Panc1 (cell line): ENCODE results near the gene ZNF324.

ENCODE experiments used
- CTCF ChIP-seq: fragments of 450-650 bp; IDR thresholded peaks from 2 replicates; pipeline ENCODE4 v1.5.1; 2017; ENCODE audit warnings: mild to moderate bottlenecking
- POLR2AphosphoS5 ChIP-seq: IDR thresholded peaks from 2 replicates; pipeline ENCODE4 v1.6.1; 2012; ENCODE audit warnings: mild to moderate bottlenecking, low read depth, low read length, moderate library complexity
- REST ChIP-seq, 2 experiments: IDR thresholded peaks; 2 replicates each; pipeline ENCODE4 v1.6.1; 2011 to 2012; ENCODE audit warnings: low read depth in 2 of 2, control low read depth in 1 of 2, low read length in 1 of 2, mild to moderate bottlenecking in 1 of 2, moderate library complexity in 1 of 2; ENCODE audit not compliant: insufficient read depth in 1 of 2
- SIN3A ChIP-seq: IDR thresholded peaks from 2 replicates; pipeline ENCODE4 v1.6.1; 2012; ENCODE audit warnings: low read depth, mild to moderate bottlenecking, low read length, moderate library complexity, borderline replicate concordance; ENCODE audit not compliant: insufficient read depth
- TCF7L2 ChIP-seq: IDR thresholded peaks from 2 replicates; pipeline ENCODE4 v1.6.1; 2011; ENCODE audit warnings: mild to moderate bottlenecking, low read depth, low read length, inconsistent platforms

- TF ChIP-seq CTCF (no peak), POLR2AphosphoS5 (no peak), SIN3A (no peak), REST (IDR thresholded peaks at IDR 0.05; ENCODE audit: insufficient read depth in 1 of 2, low read depth in 2 of 2, low read length in 1 of 2) (no peak), TCF7L2 (no peak)
Observed at GRCh38 chr19:58513213-58513693, 46.4 kb downstream of the ZNF324 start.
